Keratinocyte (primary cell): ENCODE data around the gene OR6K2. TPM values are rescaled to one million over a fixed set of nuclear protein-coding genes. Genes with fewer than 3 reads are reported as not detected.

Source experiments
- DNase-seq: peaks from one replicate; pipeline ENCODE4 v3.0.0-alpha.2; 2011; ENCODE audit warnings: low read depth, missing footprints, low spot score
- FAIRE-seq: peaks from 2 replicates; lab custom pipeline; 2011; peaks lifted over from hg19 to GRCh38; lab: Jason Lieb, UNC
- H2AFZ ChIP-seq: 2 replicates; pipeline ENCODE4 v1.6.0; 2012; ENCODE audit warnings: low read length, control low read depth, inconsistent platforms; ENCODE audit not compliant: control insufficient read depth
- H3K27ac ChIP-seq: 2 replicates; pipeline ENCODE4 v1.5.1; 2011; ENCODE audit warnings: low read length; ENCODE audit not compliant: control insufficient read depth, insufficient read depth
- H3K27me3 ChIP-seq: 3 replicates; pipeline ENCODE4 v1.6.0; 2011; ENCODE audit warnings: low read length; ENCODE audit not compliant: control insufficient read depth, insufficient read depth; ENCODE audit errors: extremely low read depth
- H3K36me3 ChIP-seq, 2 experiments: 2 replicates in 1 of 2; 3 replicates in 1 of 2; pipeline ENCODE4 v1.5.1; 2011; ENCODE audit warnings: low read length in 2 of 2, mild to moderate bottlenecking in 1 of 2; ENCODE audit not compliant: control insufficient read depth in 2 of 2, insufficient read depth in 2 of 2; ENCODE audit errors: extremely low read depth in 1 of 2
- H3K4me1 ChIP-seq: 3 replicates; pipeline ENCODE4 v1.5.1; 2011; ENCODE audit warnings: low read length; ENCODE audit not compliant: control insufficient read depth, insufficient read depth; ENCODE audit errors: extremely low read depth
- H3K4me2 ChIP-seq: 3 replicates; pipeline ENCODE4 v1.6.0; 2011; ENCODE audit warnings: low read depth, low read length; ENCODE audit not compliant: control insufficient read depth, insufficient read depth; ENCODE audit errors: extremely low read depth
- H3K4me3 ChIP-seq, 3 experiments: fragments of 200-600 bp in 1 of 3; sonication (generic) in 1 of 3; 2 replicates in 2 of 3; 3 replicates in 1 of 3; pipeline ENCODE4 v1.5.1; 2011 to 2016; ENCODE audit warnings: low read length in 3 of 3, mild to moderate bottlenecking in 3 of 3, control low read depth in 2 of 3, inconsistent platforms in 1 of 3, low read depth in 1 of 3, mixed read lengths in 1 of 3, mixed run types in 1 of 3, moderate library complexity in 1 of 3; ENCODE audit not compliant: control insufficient read depth in 2 of 3, insufficient read depth in 2 of 3; ENCODE audit errors: extremely low read depth in 1 of 3
- H3K79me2 ChIP-seq: 2 replicates; pipeline ENCODE4 v1.6.0; 2012; ENCODE audit warnings: low read length; ENCODE audit not compliant: control insufficient read depth, insufficient read depth
- H3K9ac ChIP-seq: 3 replicates; pipeline ENCODE4 v1.6.0; 2011; ENCODE audit warnings: low read length; ENCODE audit not compliant: control insufficient read depth, insufficient read depth; ENCODE audit errors: extremely low read depth
- H3K9me1 ChIP-seq: 3 replicates; pipeline ENCODE4 v1.6.0; 2011; ENCODE audit warnings: low read length; ENCODE audit not compliant: control insufficient read depth, insufficient read depth; ENCODE audit errors: extremely low read depth
- H3K9me3 ChIP-seq: 2 replicates; pipeline ENCODE4 v1.5.1; 2012; ENCODE audit warnings: low read depth, low read length; ENCODE audit not compliant: control insufficient read depth
- H4K20me1 ChIP-seq: 3 replicates; pipeline ENCODE4 v1.6.0; 2011; ENCODE audit warnings: low read length; ENCODE audit not compliant: control insufficient read depth, insufficient read depth; ENCODE audit errors: extremely low read depth
- EZH2 ChIP-seq: IDR thresholded peaks from one replicate; pipeline ENCODE4 v1.6.1; 2012; ENCODE audit warnings: inconsistent platforms, mild to moderate bottlenecking, low read length, moderate library complexity
- dilution Hi-C: fragments of 300-500 bp; cut with MboI; formaldehyde crosslinking; loops from one replicate; pipeline ENCODE4 v1.7.0; 2020; ENCODE audit warnings: low sequenced_read_pairs; ENCODE audit not compliant: extremely low pct_ligation_motif_present
- polyA plus RNA-seq, 5 experiments: library from polyadenylated mRNA; depleted of rRNA in 3 of 5; stranded (reverse) in 3 of 5; stranded (forward) in 1 of 5; unstranded in 1 of 5; fragments of >200 nt; gene quantifications; 1 replicate in 1 of 5; 2 replicates in 3 of 5; 3 replicates in 1 of 5; pipeline versions ENCODE4 v1.2.1 to v1.2.3, GENCODE V29; 2011 to 2012; ENCODE audit warnings: missing spikeins in 2 of 5, low read depth in 1 of 5, low replicate concordance in 1 of 5
- TF ChIP-seq, protein P1 (sequence below), 3 experiments: IDR thresholded peaks in 1 of 3; conservative IDR thresholded peaks in 1 of 3; optimal IDR thresholded peaks in 1 of 3; 2 replicates in 2 of 3; 3 replicates in 1 of 3; pipeline versions ENCODE3 to v1.5.1; 2011; ENCODE audit warnings: low read length in 3 of 3, mild to moderate bottlenecking in 3 of 3, moderate library complexity in 2 of 3, control low read depth in 1 of 3, inconsistent platforms in 1 of 3; ENCODE audit not compliant: insufficient read depth in 2 of 3; ENCODE audit errors: extremely low read depth in 1 of 3

Gene OR6K2
- polyA plus RNA-seq, 1 donor (not counting 4 experiments of a cell fraction or from before 2014, with no cell fraction given): not detected

DNA sequence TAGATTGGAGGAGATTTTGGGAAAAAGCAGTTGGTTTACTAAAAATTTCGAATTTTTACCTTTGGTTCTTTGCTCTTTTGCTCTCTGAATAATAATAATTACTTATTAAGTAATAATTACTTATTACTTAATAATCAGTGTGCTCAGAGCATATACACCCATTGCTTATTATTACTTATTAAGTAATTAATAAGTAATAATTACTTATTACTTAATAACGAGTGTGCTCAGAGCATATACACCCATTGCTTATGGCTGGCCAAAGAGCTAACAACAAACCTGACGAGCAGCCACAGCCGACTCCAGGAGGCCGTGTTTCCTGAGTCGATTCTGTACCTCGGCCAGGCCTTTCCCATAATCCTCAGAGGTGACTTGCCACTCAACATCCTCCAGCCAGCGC is 34.4 kb downstream of the OR6K2 start:
- Histone ChIP-seq H2AFZ (no peak overlapping the region), H3K4me2 (no peak overlapping the region), H3K4me1 (no peaks in the 10 kb centered on the region), H3K4me3 (no peak overlapping the region), H3K79me2 (no peaks in the 10 kb centered on the region), H3K9me3 (no peaks in the 10 kb centered on the region), H3K27ac (no peak overlapping the region), H3K36me3 (no peaks in the 10 kb centered on the region), H3K27me3 (no peaks in the 10 kb centered on the region), H3K9ac (no peak overlapping the region), H3K9me1 (no peaks in the 10 kb centered on the region), H4K20me1 (no peaks in the 10 kb centered on the region)
- DNase-seq (no peak), FAIRE-seq (no peak)
- dilution Hi-C loops: no loop called here
- TF ChIP-seq, protein P1, sequence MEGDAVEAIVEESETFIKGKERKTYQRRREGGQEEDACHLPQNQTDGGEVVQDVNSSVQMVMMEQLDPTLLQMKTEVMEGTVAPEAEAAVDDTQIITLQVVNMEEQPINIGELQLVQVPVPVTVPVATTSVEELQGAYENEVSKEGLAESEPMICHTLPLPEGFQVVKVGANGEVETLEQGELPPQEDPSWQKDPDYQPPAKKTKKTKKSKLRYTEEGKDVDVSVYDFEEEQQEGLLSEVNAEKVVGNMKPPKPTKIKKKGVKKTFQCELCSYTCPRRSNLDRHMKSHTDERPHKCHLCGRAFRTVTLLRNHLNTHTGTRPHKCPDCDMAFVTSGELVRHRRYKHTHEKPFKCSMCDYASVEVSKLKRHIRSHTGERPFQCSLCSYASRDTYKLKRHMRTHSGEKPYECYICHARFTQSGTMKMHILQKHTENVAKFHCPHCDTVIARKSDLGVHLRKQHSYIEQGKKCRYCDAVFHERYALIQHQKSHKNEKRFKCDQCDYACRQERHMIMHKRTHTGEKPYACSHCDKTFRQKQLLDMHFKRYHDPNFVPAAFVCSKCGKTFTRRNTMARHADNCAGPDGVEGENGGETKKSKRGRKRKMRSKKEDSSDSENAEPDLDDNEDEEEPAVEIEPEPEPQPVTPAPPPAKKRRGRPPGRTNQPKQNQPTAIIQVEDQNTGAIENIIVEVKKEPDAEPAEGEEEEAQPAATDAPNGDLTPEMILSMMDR (optimal IDR thresholded peaks at IDR 0.05 in 1 of 3, IDR thresholded peaks at IDR 0.05 in 1 of 3, conservative IDR thresholded peaks at IDR 0.05 in 1 of 3; ENCODE audit: extremely low read depth in 1 of 3, insufficient read depth in 2 of 3, low read length in 3 of 3): no peak
- TF ChIP-seq EZH2: no peak

DNA sequence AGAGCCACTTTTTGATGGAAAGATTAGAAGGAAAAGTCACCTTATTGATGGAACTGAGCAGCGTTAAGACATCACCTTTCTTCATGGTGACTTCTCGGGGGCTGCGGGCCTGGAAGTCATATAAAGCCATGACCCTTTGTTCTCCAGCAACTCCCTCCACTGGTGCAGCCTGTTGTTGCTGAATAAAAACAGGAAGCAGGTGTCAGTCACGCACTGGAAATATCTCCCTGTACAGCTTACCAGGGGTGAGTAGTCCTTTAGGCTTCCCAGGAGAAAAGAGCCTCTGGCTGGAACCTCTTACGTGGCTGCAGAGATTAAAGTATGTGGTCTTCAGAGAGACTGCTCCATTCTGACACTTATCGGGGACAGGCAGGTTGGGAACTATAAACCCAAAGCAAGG is 45.9 kb downstream of the OR6K2 start:
- no peaks in the 10 kb centered on the region for H3K9me1 ChIP-seq
- dilution Hi-C loops: no loop called here
- no peaks in the 10 kb centered on the region for H3K36me3 ChIP-seq
- no peaks in the 10 kb centered on the region for H3K4me1 ChIP-seq
- H3K9ac ChIP-seq: no peak overlapping the region
- no peaks in the 10 kb centered on the region for H3K9me3 ChIP-seq
- FAIRE-seq (no peak), DNase-seq (no peak)
- no peak overlapping the region for H2AFZ ChIP-seq
- no peak for TF ChIP-seq EZH2
- no peak overlapping the region for H3K4me3 ChIP-seq
- no peak overlapping the region for H3K4me2 ChIP-seq
- no peaks in the 10 kb centered on the region for H4K20me1 ChIP-seq
- no peak overlapping the region for H3K27ac ChIP-seq
- H3K79me2 ChIP-seq: no peaks in the 10 kb centered on the region
- H3K27me3 ChIP-seq: no peaks in the 10 kb centered on the region

DNA sequence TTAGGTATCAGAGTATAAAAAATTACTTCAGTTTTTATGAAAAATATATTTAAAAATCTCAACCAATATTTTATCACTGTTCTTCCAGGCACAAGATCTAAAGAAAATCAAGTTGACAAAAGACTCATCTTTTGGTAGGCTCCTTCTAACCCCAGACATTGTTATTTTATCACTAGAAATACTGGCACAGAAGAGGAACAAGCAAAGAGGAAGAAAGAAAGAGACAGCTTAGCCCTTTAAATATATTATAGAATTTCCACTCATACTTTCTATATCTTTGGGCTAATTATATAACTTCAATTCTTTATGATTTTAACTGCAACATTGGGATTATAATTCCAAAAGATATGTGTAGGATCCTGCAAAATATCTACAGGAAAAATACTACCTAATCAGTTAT is 46.4 kb downstream of the OR6K2 start:
- Histone ChIP-seq H3K9me3 (no peaks in the 10 kb centered on the region), H4K20me1 (no peaks in the 10 kb centered on the region), H3K27ac (no peak overlapping the region), H3K4me3 (no peak overlapping the region), H3K27me3 (no peaks in the 10 kb centered on the region), H2AFZ (no peak overlapping the region), H3K79me2 (no peaks in the 10 kb centered on the region), H3K9ac (no peak overlapping the region), H3K36me3 (no peaks in the 10 kb centered on the region), H3K4me1 (no peaks in the 10 kb centered on the region), H3K4me2 (no peak overlapping the region), H3K9me1 (no peaks in the 10 kb centered on the region)
- FAIRE-seq (no peak), DNase-seq (no peak)
- TF ChIP-seq, protein P1 (optimal IDR thresholded peaks at IDR 0.05 in 1 of 3, IDR thresholded peaks at IDR 0.05 in 1 of 3, conservative IDR thresholded peaks at IDR 0.05 in 1 of 3; ENCODE audit: extremely low read depth in 1 of 3, insufficient read depth in 2 of 3, low read length in 3 of 3): no peak
- TF ChIP-seq EZH2: no peak
- dilution Hi-C loops: no loop called here
